GM04504 (cell line): ENCODE measurements around the gene WDR27.
"Not testable (repeated sequence)": the region's sequence is repeated elsewhere in the genome, so short reads cannot be mapped to it uniquely, and the experiment has no call there.

Experiments used
- DNase-seq: peaks from one replicate; pipeline ENCODE4 v3.0.0-alpha.2; 2012; ENCODE audit warnings: low read depth

WDR27 gene

DNA sequence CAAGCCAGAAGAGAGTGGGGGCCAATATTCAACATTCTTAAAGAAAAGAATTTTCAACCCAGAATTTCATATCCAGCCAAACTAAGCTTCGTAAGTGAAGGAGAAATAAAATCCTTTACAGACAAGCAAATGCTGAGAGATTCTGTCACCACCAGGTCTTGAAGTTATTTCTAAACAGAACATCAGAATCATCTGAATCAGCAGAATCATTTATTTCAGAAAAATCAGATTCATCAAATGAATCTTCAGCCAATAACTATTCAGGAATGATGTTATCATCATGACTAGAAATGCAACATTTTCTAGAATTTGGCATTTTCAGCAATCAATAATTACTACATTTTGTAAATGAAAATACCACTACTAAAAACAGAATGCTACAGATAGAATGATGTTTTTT, 100.7 kb downstream of the WDR27 start:
- DNase-seq: not testable (repeated sequence)

DNA sequence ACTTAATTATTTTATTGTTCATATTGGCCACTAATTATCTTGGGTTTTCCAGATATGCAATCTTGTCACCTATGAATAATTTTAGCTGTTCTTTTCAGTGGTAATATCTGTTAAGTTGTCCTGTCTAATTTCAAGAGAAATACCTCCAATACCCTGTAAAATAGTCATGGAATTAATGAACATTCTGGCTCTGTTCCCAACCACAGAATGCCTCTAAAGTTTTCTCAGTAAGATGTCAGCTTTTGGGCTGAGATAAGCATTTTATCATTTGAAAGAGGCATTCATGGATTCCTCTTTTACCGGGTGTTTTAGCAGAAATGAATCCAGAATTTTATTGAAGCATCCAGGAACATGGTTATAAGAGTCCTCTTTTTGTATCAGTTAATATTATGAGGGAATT, 109.3 kb downstream of the WDR27 start:
- DNase-seq: no peak

DNA sequence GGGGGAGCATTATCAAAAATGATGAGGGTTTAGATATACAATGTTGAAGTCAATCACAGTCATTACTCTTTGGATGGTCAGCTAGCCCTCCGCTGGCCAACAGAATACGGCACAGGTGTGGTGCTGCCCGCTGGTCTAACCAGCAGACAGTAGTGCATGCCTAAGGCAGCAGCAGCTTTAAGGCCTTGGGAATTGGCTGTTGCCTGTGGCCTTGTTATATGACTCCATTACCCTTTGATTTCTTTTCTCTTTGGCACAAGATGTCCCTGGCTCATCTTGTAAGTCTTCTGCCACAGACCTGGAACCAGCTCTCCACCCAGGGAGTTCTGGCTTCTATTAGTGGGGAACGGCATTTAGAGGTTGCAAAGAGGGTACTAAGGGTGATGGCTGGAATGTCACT, 110.2 kb downstream of the WDR27 start:
- DNase-seq: no peak

DNA sequence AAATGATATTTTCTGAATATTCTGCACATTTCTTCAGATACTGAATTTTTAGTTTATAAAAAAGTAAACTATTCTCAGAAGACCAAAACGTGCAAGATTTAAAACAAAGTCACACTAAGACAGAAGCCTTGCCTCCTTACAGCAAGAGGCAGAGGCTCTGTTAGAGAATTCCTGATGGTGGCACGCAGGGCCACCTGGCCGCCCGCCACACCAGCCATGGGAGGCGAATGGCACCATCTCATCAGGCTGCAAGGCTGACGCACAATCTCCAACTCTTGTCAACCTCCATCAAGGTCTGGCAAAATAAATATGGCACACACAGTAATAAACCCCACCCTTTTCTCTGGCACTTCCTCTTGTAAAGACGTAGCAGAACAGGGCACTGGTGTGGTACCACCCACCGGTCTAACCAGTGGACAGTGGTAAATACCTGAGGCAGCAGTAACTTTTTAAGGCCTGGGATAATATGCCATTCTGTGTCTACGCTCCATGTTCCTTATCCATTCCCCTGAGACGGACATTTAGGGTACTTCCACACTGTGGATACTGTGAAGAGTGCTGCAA, 111.4 kb downstream of the WDR27 start:
- DNase-seq: no peak

DNA sequence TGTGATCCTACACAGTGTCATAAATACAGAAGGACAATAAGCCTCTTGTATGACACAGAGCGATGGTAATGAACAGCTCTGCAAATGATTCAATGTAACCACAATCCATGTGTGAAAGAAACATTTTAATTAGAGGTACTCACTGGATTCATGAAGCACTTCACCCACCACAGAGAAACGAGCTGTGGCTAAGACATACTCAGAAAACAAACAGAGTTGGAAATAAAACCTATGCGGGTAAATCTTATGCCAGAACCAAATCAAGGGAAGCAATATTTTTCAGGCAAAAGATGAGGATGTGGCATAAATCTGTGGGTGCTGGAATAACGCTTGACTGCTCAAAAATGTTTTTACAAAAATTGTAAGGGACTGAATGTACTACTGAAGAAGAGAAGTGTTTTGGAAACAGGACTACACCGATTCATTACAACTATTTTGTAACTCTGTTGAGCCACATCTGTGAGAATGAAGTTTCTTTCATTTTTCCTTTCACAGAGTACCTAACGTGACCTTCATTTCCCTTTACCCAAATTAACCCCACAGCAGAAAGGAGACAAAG, 112.1 kb downstream of the WDR27 start:
- DNase-seq: peak; percentile 27

DNA sequence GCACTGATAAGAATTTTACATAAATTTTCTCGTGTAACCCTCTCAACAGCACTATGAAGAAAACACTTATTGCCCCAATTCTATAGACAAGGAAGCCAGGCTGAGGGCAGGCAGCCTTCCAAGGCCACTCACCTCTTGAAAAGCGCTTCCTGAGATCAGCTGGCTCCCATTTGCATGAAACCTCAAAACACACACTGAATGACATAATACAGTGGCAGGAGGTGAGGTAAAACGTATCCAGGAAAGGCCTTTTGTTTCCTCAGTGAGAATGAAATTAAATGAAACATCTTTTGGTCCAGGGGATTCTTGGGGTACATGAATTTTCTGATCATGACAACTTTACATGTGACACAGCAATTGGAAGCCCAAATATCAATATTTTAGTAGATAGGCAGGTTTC, 112.5 kb downstream of the WDR27 start:
- DNase-seq: no peak

DNA sequence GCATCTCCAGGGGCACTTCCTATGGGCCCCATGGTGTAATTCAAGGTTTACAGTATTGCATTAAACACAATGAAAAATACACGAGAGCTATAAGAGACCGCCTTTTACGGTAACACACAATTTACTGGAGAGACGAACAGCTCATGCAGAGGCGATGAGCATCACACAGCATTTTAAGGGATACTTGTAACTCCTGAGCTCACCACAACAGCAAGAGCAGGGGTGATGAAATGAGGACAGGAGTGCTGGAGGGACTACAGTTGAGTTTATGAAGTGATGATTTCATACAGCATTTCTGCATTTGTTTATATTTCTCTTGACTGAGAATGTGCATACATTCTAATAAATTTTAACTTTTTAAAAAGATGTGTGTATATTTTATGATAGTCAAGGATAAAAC, 113.9 kb downstream of the WDR27 start:
- no peak for DNase-seq

DNA sequence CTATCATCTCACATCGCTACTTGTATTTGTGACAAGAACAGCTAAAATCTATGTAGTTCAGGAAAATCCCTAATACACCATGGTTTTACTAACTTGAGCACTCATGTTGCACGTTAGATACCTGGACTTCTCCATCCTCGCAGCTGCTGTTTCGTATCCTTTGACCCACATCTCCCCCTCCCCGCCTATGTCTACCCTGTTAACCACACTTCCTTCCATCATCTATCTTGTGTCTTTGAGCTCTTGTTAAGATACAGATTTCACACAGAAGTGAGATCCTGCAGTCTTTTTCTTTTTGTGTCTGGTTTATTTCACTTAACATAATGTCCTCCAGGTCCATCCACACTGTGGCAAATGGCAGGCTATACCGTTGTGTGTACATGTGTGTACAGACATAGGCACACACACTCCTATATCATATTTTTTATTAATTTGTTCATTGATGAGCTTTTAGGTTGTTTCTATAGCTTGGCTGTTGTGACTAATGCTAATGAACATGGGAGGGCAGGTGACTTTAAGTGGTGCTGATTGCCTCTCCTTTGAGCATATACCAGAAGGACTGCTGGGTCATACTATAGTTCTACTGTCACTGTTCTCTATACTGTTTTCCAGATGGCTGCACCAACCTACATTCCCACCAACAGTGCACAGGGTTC, 117.8 kb downstream of the WDR27 start:
- DNase-seq: no peak

DNA sequence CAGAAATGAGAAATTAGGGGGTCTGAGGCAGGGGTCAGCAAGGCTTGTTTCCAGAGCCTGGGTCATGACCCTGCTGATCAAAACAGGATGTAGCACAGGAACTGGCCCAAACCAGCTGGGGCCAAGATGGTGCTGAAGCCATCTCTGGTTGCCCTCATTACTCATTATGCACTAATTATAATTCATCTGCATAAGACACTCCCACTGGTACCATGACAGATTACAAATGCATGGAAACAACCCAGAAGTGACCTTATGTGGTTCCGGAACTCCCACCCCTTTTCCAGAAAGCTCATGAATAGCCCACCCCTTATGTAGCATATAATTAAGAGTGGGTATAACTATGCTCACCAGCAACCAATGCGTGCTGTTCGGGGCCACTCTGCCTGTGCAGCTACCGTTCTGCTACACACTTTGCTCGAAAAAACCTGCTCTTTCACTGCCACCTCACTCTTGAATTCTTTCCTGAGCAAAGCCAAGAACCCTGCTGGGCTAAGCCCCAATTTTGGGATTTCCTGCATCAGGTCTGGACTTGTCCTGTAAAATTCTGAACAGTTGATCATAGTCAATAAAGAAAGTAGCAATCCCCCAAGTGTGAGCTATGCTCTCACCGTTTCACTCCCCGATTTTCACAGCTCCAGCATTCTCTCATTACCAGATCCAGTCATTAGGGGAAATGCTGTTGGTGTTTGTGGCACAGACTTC, 122.3 kb downstream of the WDR27 start:
- DNase-seq: no peak

DNA sequence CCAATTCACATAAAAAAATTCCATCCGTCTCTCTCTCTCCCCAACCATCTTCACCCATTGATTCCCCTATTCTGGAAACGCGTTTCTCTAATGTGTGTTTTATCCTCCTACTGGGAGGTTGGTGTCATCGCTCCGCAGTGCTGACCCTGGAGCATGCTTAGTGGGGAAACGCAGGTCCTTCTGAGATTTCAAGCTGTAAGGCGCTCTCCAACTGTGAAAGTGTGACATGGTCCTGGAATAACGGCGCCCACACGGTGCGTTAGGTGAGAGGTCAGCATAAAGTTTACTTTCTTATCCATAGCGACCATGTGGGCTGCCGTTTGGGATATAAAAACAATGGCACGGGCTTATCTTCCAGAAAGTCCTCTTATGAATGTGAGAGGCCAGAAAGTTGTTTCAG, 123.9 kb downstream of the WDR27 start:
- no peak for DNase-seq

DNA sequence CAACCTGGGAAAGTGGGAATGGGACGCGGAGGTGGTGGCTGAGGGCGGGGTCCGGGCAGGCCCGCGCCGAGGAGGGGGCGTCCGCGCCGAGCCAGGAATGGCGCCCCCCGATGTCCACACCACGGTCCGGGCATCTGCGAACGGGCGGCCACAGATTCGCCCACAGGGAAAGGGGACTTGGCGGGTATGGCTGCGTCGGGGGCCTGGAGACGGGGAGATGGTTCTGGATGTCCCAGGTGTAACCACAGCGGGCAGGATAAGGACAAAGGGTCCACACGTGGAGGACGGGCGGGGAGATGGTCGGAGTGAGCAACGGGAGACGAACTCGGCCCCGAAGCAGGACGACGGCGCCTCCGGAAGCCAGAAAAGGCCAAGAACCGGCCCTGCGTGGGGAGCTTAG, 124.6 kb downstream of the WDR27 start:
- DNase-seq: no peak

DNA sequence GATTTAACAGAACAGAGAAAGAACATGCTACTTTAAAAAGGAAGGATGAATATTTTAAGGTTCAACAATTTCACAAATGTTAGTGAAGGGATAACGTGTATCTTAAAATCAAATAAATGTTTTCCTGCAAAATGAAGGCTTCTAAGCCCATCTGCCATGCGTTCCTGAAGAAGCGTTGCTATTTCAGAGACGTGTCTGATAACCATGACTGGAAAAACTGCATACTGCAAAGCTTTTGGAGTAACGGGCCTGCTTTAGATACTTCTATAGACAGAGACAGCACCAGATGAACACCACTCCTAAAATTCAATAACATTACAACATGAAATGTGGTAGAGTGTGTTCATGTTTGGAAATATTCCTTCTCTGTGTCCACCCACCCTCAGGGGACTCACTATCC, 126.0 kb downstream of the WDR27 start:
- DNase-seq: no peak

DNA sequence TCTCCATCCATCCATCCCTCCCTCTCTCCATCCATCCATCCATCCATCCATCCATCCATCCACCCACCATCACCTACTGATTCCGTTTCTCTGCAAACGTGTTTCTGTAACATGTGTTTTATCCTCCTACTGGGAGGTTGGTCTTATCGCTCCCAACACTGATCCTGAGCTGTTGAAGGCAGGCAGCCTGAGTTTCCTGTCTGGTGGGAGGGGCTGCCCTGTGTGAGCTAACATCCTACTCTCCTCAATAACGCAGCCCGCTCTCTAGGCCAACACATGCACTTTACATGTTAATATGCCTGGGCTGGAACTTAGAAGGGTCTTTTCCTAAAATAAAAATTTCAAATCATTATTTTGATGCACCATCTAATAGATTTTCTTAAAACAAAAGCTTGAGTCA, 126.5 kb downstream of the WDR27 start:
- no peak for DNase-seq

DNA sequence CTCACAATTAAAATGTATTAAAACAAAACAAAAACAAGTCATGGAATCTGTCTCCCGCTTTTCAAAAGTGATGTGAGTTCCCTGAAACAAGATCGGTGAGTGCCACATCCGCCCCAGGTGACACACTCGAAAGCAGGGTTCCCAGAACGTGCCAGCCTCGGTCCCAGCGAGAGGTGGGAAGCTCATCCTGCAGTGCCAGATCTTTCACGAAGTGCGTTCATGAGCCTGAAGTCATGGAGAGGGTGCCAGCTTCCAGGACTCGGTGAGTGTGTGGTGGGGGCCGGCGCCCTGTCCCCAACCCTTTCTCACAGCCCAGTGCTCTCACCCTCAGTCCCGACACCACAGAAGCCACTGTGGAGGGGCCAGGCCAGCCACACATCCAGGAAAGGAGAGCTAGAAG, 127.4 kb downstream of the WDR27 start:
- DNase-seq: no peak

DNA sequence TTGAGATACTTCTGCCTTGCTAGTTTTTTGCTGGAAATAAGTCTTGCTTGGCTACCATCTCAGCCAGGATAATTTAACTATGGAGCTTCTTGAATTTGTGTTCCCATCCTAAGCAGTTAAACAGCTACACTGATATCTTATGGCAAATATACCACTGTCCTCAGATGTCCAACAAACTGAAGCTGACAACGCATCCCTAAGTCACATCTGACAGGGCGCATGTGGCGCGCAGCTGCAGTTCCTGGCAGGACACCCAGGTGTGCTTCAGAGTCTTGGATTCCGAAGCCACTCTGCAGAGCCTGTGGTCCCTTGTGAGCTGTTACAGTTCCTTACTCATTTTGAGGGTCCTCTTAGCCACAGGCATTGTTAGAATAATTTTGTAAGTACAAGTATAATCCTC, 127.9 kb downstream of the WDR27 start:
- DNase-seq: no peak

DNA sequence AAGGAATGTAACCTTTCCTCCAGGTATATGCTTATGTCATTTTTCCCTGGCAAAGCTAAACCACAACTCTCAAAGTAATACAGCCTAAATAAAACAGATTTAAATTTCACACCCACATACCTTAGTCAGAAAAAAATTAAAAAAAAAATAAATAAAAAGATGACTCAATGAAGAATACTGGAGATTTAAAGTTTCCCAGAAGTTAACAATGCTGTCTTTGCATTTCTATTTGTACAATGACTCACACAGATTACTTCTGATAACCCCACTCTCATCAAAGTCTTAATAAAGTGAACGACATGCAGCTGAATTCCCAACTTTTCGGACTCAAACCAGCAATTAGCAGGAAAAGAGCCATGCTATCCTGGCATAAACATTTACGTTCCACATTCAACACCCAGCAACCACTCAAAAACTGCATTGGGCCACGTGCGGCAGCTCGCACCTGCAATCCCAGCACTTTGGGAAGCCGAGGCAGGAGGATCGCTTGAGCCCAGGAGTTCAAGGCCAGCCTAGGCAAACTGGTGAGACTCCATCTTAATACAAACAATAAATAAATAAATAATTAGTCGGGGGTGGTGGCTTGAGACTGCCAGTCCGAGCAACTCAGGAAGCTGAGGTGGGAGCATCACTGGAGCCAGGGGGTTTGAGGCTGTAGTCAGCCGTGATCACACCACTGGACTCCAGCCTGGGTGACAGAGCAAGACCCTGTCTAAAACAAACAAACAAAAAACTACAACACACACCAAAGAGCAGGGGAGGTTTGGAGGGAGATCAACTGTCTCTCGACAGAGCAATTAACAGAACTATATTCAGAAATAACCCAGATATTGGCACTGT, 130.5 kb downstream of the WDR27 start:
- no peak for DNase-seq

DNA sequence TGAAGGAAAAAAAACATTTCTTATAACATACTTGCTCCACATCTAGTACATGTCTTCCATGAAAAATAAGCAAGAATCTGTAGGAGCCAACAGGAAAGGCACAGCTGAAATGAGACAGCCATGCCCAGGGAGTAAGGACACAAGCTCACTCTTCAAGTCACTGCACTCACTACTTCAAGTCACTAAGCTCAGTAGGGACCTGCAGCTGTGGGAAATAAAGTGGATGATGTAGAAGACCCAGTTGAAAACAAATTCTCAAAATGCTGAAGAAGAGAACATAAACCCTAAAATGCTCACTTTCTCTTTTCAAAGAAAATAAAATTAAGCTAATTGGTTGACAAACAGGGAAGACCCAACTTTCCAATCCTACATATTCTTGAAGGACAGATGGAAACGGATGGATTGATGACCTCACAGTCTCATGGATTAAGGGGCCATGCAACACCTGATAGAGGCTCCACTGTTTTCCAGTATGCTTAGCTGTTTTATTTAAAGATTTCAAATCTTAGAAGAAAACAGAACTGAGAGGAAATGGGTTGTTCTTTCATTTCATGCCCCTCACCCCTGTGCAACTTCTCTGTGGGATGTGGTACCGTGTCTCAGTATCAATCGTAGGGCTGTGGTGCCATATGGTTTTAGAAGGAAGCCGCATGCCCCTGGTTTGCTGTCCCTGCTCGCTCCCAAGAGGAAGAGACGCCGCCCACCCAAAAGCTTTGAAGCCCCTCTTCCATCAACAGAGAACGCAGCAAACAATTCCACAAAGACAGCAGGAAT, 133.3 kb downstream of the WDR27 start:
- no peak for DNase-seq

DNA sequence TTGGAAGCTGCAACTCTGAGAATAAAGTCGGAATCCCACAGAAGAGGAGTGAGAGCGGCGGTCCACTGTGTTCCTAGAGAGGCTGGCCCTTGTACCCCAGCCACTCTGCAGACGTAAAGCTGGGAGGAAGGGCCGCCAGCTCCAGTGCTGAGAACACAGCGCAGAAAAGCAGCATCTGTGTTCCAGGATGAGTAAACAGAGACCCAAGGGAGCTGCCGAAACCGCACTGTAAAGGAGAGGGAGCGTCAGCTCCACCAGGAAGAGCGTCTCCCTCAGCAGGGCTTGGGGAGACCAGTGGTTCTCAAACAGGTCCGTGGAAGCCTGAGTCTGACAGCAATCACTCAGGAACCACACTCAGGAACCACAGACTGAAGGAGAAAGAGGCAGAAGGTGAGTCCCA, 134.0 kb downstream of the WDR27 start:
- DNase-seq: no peak

DNA sequence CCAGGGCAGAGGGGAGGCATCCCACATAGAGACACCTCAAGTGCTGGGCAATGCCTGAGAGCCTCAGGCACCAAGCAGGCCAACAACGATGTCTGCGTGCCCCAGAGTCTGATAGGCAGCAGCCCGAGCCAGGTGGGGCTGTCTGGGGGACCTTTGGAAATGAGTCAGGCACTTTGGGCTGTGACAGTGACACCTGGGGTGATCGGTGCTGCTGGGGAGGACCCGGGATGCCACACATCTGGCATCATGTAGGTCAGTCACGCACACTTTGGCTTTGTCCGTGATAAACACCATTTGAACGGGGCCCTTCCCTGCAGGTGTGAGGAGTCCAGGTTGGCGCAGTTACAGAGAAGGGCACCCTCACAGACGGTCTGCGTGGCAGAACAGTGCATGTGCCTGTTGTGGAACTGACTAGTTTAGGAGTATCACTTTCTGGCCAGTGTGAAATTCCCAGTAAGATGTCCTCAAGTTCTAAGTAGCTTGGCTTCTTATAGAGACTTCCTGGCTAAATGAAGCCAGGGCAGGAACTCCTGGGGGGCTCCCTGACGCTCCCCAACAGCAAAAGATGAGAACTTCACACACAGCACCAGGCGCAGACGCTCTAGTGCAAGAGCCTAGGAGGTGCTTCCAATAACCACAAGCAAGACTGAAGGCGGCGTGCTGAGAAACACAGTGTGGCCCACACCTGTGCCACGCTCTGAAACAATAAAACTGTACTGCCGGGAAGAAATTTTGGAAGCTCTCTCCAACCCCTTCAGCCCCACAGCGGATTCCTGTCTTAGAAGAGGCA, 134.7 kb downstream of the WDR27 start:
- DNase-seq: no peak

DNA sequence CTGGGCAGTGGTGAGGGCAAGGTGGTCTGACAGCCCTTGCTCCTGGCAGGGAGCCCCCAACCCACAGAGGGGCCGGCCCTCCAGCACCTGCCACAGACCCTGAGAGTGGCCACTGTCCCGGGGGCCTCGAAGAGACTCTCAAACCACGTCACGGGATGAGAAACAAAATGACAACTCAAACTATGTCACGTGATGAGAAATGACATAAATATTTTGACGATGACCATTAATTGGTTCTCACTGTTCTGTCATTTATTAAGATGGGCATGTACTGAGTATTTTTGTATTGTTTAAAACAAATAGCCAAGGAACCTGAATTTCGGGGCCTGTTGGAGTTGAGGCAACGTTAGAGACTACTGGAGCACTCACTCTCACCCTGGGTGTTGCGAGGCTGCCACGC, 135.5 kb downstream of the WDR27 start:
- no peak for DNase-seq
